Right renal pelvis (tissue), 4 donors: ENCODE measurements around the gene SUPT20H. TPM values are rescaled to one million over a fixed set of nuclear protein-coding genes. Genes with fewer than 3 reads are reported as not detected.

ENCODE experiments used
- DNase-seq, 4 donors: peaks; one replicate each; pipeline ENCODE4 v3.0.0-alpha.2; 2013; ENCODE audit warnings: low read depth in 4 of 4, low spot score in 3 of 4, missing footprints in 1 of 4
- polyA plus RNA-seq, 4 donors: library from polyadenylated mRNA; unstranded; fragments of 120-200 nt; gene quantifications; one replicate each; pipeline ENCODE4 v1.2.1, GENCODE V29; 2013; ENCODE audit not compliant: insufficient read length in 4 of 4

The SUPT20H gene
- polyA plus RNA-seq = 100 to 1,000 TPM in 2 of 4 donors, 10 to 100 TPM in 2; 86.7 to 107 (median 98.2) TPM

DNA sequence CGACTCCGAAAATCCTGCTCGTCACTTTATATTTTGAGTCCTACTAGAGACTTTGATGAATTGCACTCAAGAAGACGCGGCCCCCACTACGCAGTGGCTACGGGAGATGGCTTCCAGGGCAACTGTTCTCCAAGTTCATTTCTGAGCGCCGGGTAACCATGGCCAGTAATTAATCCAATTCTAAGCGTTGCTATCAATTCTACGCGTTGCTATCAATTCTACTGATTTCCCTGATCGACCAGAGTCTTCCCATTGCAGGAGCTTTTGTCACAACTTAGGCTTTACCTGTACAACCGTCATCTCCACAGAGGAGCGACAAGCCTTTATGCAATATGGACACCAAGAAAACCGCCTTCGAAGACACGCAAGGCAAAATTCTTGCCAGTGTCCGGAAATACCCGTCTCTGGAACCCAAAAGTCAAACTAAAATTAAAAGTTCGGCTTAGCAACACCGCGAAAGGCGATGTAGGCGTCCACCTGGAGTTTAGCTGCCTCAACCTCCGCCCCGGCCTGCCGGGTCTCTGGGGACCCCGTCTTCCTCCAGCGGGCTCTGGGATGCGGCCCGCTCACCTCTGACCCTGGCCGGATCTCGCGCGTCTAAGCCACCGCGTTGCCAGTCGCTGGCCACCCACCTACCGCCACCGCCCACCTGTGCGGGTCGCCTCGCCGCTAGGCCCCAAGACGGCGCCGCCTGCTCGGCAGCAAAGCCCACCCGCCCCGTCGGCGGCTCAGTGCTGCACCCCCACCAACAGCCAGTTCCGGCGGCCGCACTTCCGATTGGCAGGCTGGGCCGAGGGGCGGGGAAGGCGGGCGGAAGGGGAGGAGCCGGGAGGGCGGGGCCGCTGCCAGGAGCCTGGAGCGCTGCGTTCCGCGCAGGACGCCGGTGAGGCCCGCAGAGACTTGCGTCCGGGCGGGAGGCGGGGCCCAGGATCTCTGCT, at the start of gene SUPT20H:
Gene SUPT20H (minus strand): TSS at position 779 of the 938 bp plus-strand sequence. CDS start 8,198 bp downstream, outside the sequence.
- peak; percentile 83 to 88 (median 84) for DNase-seq

DNA sequence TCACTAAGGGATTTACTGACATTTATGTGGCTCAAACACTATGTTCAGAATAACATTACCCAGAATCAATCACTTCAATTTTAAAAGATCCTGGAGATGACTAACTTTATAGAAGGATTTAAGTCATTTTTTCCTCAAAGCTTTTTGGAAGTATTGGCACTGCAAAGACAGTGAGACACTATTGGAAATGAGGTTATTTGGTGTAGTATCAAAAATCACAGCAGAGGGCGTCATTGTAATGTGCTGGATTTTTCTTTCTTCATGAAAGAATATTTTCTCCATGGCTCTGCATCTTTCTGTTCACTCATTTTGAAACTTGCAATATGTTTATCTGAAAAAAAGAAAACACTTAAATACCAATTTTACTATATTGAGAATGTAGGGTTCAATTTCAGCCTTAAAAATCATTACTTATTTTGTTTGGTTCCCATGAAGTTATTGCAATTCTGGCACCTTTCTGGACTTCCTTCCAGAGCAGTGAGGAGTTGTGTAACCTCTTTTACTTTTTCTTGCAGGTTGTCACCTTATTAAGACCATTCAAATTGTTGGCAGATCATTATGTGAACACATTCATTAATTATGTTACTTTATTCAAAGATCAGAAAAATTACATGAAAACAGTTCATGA, 49.7 kb upstream of the SUPT20H start:
- DNase-seq = peak in 3 of 4 donors; percentile 32 to 40 (median 39)

DNA sequence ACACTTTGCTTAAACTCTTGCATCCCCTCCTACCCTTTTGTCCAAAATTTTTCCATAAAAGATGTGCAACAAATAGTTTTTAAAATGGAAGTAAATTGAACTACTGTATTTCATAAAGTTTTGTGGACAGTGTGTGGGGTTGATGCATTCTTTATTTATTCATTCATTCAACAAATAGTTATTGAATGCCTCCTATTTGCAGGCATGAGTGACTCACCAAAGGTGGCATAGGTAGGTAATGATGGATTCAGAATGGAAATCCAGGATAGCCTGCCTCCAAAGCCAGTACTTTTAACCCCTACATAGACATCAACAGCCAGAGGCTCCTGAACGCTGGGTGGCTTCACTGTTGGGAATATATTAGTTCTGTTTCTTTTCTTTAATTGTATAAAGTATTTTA, 48.4 kb upstream of the SUPT20H start:
- DNase-seq = no peak

DNA sequence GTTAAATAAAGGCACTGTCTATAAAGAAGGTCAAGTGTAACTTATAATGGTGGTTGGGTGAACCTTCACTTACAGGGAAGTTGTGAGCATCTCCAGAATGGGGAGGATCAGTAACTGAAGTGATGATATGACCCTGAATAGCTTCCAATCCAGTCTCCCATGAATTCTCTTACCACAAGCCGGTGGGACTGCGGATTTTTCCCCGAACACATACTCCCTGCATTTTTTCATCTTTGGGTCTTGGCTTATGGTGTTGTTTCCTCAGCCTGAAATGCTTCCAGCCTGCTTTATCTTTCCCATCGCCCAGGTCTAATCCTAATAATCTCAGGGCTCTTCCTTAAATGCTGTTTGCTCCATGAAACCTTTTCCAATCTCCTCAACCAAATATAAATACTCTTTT, 48.0 kb upstream of the SUPT20H start:
- DNase-seq = no peak

DNA sequence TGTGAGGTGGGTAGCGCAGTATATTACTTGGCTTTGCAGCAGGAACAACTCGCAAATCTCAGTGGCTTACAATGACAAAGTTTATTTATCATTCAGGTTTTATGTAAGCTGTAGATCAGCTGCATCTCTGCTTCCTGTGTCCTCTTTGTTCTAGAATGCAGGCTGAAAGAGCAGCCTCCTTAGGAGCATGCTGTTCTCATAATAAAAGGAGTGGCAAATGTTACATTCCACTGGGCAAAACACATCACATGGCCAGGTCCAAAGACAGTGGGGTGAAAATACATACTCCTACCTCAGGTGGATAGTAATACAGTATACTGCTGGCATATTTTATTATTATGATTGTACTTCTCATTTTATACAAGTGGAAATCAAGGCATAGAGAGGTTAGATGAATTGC, 47.2 kb upstream of the SUPT20H start:
- DNase-seq = no peak

DNA sequence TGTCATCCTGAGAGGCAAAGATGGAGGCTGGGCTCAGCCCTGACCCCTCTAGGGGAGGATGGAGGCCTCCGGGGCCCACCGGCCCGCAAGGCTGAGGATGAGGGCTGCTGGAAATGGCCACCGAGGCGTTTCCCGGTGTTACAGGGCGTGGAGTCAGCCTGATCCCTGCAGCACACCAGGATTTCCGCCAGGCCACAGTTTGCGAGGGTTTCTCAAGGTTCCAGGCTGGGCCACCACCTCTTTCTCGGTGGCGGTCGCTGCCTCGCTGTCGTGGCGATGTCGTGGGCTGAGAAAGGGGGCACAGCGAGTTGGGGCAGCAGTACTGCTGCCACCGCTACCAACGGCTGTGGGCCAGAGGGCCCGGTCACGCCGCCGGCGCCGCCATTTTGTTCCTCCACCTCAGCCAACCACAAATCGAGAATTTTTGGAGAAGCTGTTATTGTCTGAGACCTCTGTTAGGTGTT, 45.8 kb upstream of the SUPT20H start, which contains the start of gene CSNK1A1L:
Gene CSNK1A1L (minus strand): TSS at position 414 of the 464 bp plus-strand sequence. CDS start 408 bp downstream, at position 6.
- DNase-seq = no peak

DNA sequence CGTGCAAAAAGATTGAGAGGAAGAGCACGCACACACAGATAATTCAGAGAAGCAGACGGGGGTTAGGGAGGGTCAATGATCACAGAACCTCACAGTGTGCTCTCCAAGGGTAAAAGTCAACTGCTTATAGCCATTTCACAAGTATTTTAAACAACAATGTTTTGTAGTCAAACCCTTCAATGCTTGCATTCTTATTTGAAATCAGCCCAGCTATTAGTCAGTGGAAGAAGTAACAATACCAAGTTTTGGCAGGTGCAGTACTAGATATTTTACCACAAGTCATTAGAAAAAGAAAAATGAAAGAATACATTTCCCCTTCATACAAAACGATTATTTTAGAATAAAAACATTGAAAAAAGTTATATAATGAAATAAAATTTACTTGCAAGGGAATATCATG, 43.4 kb upstream of the SUPT20H start:
- DNase-seq = no peak

DNA sequence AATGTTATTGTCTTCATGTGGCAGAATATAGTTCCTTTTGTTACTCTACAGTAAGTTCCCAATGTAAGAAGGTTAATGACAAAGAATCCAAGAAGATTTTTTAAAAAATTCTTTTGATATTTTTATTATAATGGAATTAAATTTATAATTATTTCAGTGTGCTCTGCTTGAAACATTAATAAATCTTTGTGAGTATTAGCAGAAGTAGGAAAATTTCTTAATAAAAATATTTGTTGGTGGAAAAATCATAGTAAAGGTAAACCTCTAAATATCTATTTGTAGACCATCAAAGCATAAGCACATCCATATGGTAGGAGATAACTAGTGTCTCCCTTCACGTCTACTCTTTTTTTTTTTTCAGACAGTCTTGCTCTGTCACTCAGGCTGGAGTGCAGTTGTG, 41.7 kb upstream of the SUPT20H start:
- DNase-seq = no peak

DNA sequence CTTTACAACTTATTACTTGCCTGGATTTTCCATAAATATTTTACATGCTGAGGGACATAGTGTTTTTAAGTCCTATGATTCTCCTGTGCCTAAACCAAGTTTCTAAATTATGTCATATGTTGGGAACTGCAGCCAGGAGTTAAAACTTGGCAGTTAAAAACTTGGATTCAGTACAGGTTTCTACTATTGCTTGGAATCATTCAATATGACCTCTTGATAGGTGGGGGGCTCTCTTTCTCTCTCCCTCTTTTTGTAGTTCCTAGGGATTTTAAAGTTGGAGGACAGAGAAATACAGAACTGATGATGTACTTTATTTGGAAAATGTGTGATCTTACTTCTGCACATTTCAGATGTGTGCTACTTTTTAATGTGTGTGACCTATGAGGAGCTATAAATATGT, 41.2 kb upstream of the SUPT20H start:
- DNase-seq = no peak

DNA sequence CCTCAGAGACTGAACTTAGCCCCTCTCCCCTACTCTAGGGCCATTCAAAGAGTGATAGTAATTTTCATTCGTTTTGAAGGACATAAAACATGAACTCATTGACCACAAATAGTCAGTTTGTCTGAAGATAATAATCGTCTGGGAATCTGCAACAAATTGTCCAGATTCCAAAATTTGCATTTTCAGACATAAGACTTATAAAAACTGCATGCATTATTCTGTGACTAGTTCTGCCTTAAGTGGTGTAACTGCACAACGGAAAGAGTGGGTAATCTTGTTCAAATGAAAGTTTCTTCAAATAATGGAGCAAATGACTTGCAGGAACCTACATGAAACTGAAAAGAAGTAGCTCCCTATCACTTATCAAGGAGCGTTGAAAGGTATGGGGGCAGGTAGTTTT, 37.6 kb upstream of the SUPT20H start:
- no peak for DNase-seq

DNA sequence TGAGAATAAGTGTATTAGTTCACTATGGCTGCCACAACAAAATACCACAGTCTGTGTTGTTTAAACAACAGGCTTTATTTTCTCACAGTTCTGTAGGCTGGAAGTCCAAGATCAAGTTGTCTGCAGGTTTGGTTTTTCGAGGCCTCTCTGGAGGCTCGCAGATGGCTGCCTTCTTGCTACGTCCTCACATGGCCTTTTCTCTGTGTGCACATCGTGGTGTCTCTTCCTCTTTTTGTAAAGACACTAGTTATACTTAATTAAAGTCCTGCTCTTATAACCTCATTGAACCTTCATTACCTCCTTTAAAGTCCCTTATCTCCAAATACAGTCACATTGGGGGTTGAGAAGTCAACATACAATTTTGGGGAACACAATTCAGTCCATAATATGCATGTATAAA, 35.4 kb upstream of the SUPT20H start:
- DNase-seq = no peak

DNA sequence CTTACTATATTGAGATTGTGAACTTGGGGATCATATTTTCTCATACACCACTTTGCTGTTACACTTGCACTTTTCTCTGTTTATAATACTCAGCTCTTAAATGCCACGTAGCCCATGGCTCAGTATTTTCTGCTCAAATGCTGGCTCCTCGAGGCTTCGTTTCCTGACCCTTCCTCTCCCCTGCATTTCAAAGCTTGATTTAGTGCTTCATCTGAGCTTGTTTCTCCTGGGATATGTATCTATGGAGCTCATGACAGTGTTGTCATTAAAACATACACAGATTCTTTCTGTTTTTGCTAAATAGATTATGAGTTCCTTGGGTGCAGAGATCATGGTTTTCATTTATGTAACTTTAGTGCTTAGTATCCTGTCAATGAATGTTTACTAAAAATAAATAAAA, 34.6 kb upstream of the SUPT20H start:
- DNase-seq = no peak

DNA sequence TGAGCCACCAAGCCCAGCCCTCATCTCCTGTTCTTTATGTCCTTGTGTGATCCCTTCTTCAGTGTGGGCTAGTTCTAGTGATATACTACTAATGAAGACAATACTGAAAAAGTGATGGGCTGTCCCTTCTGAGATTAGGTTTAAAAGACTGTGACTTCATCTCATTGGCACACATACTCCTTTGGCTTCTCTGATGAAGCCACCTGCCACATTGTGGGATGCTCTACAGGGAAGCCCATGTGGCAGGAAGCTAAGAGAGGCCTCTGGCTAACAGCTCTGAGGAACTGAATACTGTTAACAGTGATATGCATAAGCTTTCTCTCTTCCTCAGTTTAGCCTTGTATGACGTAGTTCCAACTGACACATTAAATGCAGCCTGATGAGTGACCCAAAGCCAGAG, 32.3 kb upstream of the SUPT20H start:
- no peak for DNase-seq

DNA sequence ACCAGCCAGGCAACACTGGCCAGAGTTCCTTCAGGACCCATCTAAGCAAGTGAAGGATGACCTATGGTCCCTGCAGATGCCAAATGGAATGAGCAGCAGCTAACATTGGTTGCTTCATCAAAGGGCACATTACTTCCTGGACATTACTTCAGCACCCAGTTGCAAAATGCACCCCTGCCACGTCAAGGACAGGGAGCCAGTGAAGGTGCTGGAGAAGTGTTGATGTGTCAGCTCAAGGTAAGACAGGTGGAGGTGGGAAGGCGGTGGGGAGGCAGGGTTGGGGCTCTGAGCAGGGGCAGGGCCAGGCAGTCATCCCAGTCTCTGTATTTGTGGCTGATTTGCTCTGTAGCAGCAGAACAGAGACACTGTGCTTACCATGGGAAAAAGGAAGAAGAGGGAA, 31.4 kb upstream of the SUPT20H start:
- DNase-seq = no peak

DNA sequence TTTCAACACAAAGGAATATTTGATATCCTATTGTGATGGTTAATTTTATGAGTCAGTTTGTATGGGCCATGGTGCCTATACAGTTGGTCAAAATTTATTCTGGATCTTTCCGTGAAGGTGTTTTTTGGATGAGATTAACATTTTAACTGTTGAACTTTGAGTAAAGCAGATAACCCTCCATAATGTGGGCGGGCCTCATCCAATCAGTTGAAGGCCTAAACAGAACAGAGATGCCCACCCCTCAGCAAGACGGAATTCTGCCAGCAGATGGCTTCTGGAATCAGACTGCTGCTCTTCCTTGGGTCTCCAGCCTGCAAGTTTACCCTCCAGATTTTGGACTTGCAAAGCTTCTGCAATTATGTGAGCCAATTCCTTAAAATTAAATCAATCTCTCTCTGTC, 30.0 kb upstream of the SUPT20H start:
- no peak for DNase-seq

DNA sequence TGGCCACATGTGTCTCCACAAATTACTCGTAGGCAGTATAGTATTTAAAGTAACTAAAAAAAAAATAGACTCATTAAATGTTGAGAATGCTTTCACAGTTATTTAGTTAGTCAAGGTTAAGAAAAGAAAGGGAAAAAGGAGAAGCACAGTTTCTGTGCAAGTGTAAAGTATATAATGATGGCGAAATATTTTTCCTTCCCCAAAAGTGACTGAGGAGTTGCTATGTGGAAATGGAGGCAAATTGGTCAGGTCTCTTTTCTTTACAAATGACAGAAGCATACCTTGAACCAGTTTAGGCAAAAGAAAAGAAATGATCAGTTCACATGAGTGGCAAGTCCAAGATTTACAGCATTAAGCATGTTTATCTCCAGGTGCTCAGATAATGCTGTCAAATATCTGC, 28.0 kb upstream of the SUPT20H start:
- DNase-seq = no peak

DNA sequence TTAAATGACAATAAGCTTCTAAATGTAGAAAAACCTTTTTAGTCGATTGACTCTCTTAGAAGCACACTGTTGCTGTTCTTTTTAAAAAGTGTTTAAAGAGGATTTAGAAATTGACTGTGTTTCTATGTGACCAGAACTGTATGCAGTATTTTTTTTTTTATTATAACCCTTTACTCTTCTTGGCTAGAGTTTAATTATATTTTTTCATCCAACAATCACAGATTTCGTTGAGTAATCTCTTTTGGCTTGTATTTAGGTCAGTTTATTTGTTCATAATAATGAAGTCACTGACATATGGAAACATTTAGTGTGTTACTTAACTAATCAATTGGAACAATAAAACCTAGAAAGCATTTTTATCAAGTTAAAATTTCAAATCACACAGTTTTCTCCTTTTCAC, 26.1 kb upstream of the SUPT20H start:
- no peak for DNase-seq

DNA sequence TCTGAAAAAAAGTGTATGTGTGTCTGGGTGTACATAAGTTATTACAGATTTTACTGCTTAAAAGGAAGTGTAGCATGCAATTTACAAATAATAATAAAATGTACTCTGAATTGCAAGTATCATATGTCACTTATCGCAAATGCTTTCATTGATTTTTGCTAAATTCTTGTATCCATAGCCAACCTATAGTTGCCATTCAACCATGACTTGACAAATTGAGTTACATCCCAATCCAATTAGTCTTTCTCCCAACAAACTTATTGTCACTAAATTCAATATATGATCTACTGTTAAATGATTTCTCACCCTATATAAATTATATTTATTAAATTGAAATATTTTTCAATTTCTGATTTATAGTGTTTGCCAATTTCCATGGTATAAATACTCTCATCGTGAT, 17.3 kb upstream of the SUPT20H start:
- DNase-seq = no peak

DNA sequence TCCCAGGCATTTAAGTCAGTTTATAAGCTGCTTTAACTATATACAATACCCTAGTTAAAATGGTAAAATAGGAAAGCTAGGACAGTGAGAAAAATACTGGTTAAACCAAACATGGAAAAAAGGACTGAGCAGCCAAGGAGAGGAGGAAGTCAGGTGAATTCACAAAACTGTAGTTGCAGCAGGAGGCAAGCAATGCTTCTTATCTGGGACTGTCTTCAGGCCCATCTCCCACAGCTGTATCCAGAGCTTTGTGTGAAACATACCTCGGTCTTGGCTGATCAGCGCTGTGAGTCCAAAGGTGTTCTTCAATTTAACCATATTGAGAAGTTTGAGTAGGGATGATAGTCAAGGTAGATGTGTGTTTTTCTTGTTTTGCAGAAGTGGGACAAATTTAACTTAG, 15.7 kb upstream of the SUPT20H start:
- no peak for DNase-seq

DNA sequence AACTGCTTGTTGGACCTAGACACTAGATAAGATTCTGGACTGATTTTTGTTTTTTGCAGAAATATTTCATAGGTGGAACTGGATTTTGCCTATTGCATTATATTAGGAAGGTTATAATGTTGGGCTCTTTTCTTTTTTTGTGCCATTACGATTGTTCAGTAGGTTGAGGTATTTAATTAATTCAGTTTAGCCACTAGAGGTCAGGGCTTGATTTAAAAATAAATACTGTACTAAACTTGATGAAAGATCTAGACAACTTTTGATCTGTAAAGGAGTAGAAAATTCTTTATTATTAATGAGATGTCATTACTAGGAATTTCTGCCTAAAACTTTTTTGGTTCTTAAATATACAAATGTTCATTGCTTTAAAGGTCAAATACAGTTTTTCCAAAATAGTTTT, 15.2 kb upstream of the SUPT20H start:
- peak in 1 of 4 donors; percentile 10 for DNase-seq

DNA sequence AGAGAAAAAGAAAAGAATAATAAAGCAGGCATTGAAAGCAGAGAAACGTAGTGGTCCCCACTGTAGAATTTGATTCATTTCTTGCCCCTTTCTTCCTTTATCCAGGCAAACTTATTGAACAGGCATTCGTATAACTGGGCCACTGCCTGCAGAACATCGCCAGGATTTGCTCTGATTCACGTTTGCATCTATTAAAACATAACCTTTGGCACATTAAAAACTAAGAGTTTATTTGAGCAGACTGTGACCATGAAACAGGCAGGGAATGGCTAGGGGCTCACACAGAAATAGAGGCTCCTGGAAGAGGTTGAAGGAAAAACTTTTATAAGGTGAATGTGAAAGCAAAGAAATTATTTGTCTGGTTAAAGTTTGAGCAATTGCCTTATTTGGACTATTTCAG, 12.5 kb upstream of the SUPT20H start:
- DNase-seq = no peak

DNA sequence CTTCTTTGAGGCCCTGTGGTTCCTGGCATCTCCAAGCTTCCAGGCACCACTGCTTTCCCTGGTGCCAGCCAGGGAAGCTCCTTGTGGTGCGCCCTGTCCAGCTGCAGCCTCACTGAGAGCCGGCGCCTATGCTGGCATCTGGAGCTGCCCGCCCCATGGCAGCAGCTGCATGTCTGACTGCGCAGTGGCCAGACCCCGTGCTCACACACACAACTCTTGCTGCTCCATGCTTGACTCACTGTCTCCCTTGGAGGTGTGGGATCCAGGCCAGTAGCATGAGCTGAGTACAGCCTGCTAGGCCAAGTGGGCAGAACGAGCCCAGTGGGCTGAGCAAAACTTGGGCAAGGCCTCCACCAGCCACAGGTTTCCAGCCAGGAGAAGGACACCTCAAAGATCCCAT, 11.5 kb upstream of the SUPT20H start:
- no peak for DNase-seq
